Caco-2 (cell line): ENCODE data around the gene ZNF780B. TPM values are rescaled to one million over a fixed set of nuclear protein-coding genes. Genes with fewer than 3 reads are reported as not detected.

Experiments
- BruUV-seq: library from RNA; stranded (reverse); fragments of 400-500 nt; replicated peaks from 2 replicates; lab custom pipeline; 2021; lab: Mats Ljungman, UMichigan
- CTCF ChIA-PET: fragments of 300-600 bp; sonication (Branson Sonifier 250); formaldehyde crosslinking; loops from one replicate; lab custom pipeline; 2022; ENCODE audit warnings: antibody characterized with exemption; lab: Charles Lee
- POLR2A ChIA-PET: fragments of 300-600 bp; sonication (Branson Sonifier 250); formaldehyde crosslinking; loops from one replicate; lab custom pipeline; 2022; ENCODE audit warnings: antibody characterized with exemption; lab: Charles Lee
- DNase-seq, 2 experiments: peaks; one replicate each; pipeline versions ENCODE4 v3.0.0 to v3.0.0-alpha.2; 2020 to 2022
- H3K27me3 ChIP-seq: replicated peaks from 2 replicates; pipeline ENCODE4 v1.6.0; 2011; ENCODE audit warnings: low read length; ENCODE audit not compliant: control insufficient read depth, insufficient read depth
- H3K36me3 ChIP-seq: 2 replicates; pipeline ENCODE4 v1.5.1; 2011; ENCODE audit warnings: low read length; ENCODE audit not compliant: control insufficient read depth, insufficient read depth
- H3K4me1 ChIP-seq: fragments of 250-450 bp; sonication (Bioruptor Pico); 2 replicates; pipeline ENCODE4 v1.5.1; 2020; ENCODE audit warnings: mild to moderate bottlenecking
- H3K4me3 ChIP-seq: 2 replicates; pipeline ENCODE4 v1.5.1; 2011; ENCODE audit warnings: low read depth, mild to moderate bottlenecking, control low read depth, low read length
- H3K9me3 ChIP-seq: fragments of 250-450 bp; sonication (Bioruptor Pico); 2 replicates; pipeline ENCODE4 v1.5.1; 2020; ENCODE audit warnings: mild to moderate bottlenecking, moderate library complexity
- H3K27ac Mint-ChIP-seq: one replicate; pipeline ENCODE4 v1.8.0; 2022; ENCODE audit warnings: mixed read lengths; ENCODE audit not compliant: unreplicated experiment
- H3K27me3 Mint-ChIP-seq: one replicate; pipeline ENCODE4 v1.8.0; 2022; ENCODE audit warnings: mixed read lengths; ENCODE audit not compliant: insufficient read depth, unreplicated experiment
- H3K36me3 Mint-ChIP-seq: one replicate; pipeline ENCODE4 v1.8.0; 2022; ENCODE audit warnings: mild to moderate bottlenecking, mixed read lengths; ENCODE audit not compliant: insufficient read depth, unreplicated experiment
- H3K4me1 Mint-ChIP-seq: one replicate; pipeline ENCODE4 v1.8.0; 2022; ENCODE audit warnings: low read depth, mixed read lengths; ENCODE audit not compliant: unreplicated experiment
- H3K4me3 Mint-ChIP-seq: one replicate; pipeline ENCODE4 v1.8.0; 2022; ENCODE audit warnings: mild to moderate bottlenecking, moderate library complexity, mixed read lengths; ENCODE audit not compliant: unreplicated experiment
- H3K9me3 Mint-ChIP-seq: one replicate; pipeline ENCODE4 v1.8.0; 2022; ENCODE audit warnings: mixed read lengths; ENCODE audit not compliant: unreplicated experiment
- CTCF ChIP-seq, 2 experiments: fragments of 200-600 bp in 1 of 2; IDR thresholded peaks; 1 replicate in 1 of 2; 2 replicates in 1 of 2; pipeline versions ENCODE4 v1.5.1 to v1.8.0; 2011 to 2022; ENCODE audit warnings: antibody characterized with exemption in 1 of 2, control low read depth in 1 of 2, inconsistent platforms in 1 of 2, low read depth in 1 of 2, low read length in 1 of 2, mild to moderate bottlenecking in 1 of 2, moderate library complexity in 1 of 2; ENCODE audit not compliant: insufficient read depth in 1 of 2, severe bottlenecking in 1 of 2, unreplicated experiment in 1 of 2
- intact Hi-C: fragments of 100-400 bp; cut with micrococcal nuclease; formaldehyde crosslinking; loops from one replicate; pipeline ENCODE4 v1.10.0; 2022; ENCODE audit not compliant: unreplicated experiment
- total RNA-seq: library from RNA; stranded (reverse); gene quantifications from 2 replicates; pipeline ENCODE4 v1.2.3, GENCODE V29; 2022

Gene ZNF780B
- total RNA-seq, 1 experiment from 2014 or later = 27.5 TPM

DNA sequence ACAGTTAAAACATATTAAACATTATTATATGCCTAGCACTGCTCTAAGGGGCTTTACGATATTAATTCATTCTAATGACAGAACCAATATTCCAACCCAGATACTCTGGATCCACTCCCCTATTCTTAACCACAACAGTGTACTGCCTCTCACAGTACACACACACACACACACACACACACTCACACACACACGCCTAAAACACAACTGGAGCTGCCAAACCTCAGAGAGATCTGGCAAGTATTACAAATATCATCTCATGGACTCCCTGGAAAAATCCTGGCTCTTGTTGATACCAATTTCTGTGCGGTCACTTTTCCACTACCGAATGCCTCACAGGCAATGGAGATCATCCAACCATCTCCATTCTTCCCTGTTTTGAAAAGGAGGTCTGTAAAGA is 33.4 kb upstream of the ZNF780B start:
- no peak overlapping the region for H3K27ac Mint-ChIP-seq
- no peak for TF ChIP-seq CTCF (IDR thresholded peaks at IDR 0.05; ENCODE audit: insufficient read depth in 1 of 2, low read depth in 1 of 2, low read length in 1 of 2, severe bottlenecking in 1 of 2, unreplicated experiment in 1 of 2)
- no peak for DNase-seq
- peaks cover 23% of the 10 kb centered on the region for H3K4me1 Mint-ChIP-seq
- ChIA-PET CTCF (no interaction called here), POLR2A (no interaction called here)
- H3K27me3 ChIP-seq = no peaks in the 10 kb centered on the region
- peaks cover 3% of the 10 kb centered on the region for H3K27me3 Mint-ChIP-seq
- peak overlapping the region; percentile 74 for H3K4me3 ChIP-seq
- intact Hi-C loops = no loop called here
- H3K4me1 ChIP-seq = peaks cover 9% of the 10 kb centered on the region
- H3K9me3 Mint-ChIP-seq = no peaks in the 10 kb centered on the region
- no TSS peak for BruUV-seq
- H3K36me3 Mint-ChIP-seq = peaks cover 20% of the 10 kb centered on the region
- no peaks in the 10 kb centered on the region for H3K9me3 ChIP-seq
- H3K4me3 Mint-ChIP-seq = peak overlapping the region; percentile 100
- H3K36me3 ChIP-seq = no peaks in the 10 kb centered on the region

- H3K4me1 Mint-ChIP-seq = peaks cover 23% of the 10 kb centered on the region
- Histone ChIP-seq H3K4me1 (peaks cover 9% of the 10 kb centered on the region), H3K4me3 (no peak overlapping the region), H3K9me3 (no peaks in the 10 kb centered on the region), H3K36me3 (no peaks in the 10 kb centered on the region; the same call in 1 of the 2 replicates), H3K27me3 (no peaks in the 10 kb centered on the region)
- no peaks in the 10 kb centered on the region for H3K27me3 Mint-ChIP-seq
- BruUV-seq = no TSS peak
- TF ChIP-seq CTCF (IDR thresholded peaks at IDR 0.05; ENCODE audit: insufficient read depth in 1 of 2, low read depth in 1 of 2, low read length in 1 of 2, severe bottlenecking in 1 of 2, unreplicated experiment in 1 of 2) = no peak
- peak overlapping the region; percentile 9 for H3K4me3 Mint-ChIP-seq
- peaks cover 27% of the 10 kb centered on the region for H3K36me3 Mint-ChIP-seq
- no peak overlapping the region for H3K27ac Mint-ChIP-seq
- no peaks in the 10 kb centered on the region for H3K9me3 Mint-ChIP-seq
- CTCF ChIA-PET = no interaction called here
- POLR2A ChIA-PET = no interaction called here
- intact Hi-C loops = no loop called here
- no peak for DNase-seq
These were observed 32.4 kb upstream of the ZNF780B start for GRCh38 chr19:40088299-40089047.

GRCh38 chr19:40084948-40085347 is 28.9 kb upstream of the ZNF780B start:
- intact Hi-C loops = no loop called here
- H3K4me3 ChIP-seq = no peak overlapping the region
- peaks cover 2% of the 10 kb centered on the region; the same call in 1 of the 2 replicates for H3K9me3 ChIP-seq
- POLR2A ChIA-PET = interaction anchor here (1.0 kb wide), 1 partner anchor 10 kb away, joined by 4 read pairs; no protein-coding TSS in a partner anchor
- CTCF ChIA-PET = interaction anchor here (0.6 kb wide), 1 partner anchor 378 kb away, joined by 7 read pairs; no protein-coding TSS in a partner anchor
- peak; percentile 63 to 67 for DNase-seq
- peaks cover 51% of the 10 kb centered on the region for H3K36me3 Mint-ChIP-seq
- BruUV-seq = no TSS peak
- no peaks in the 10 kb centered on the region; the same call in 1 of the 2 replicates for H3K36me3 ChIP-seq
- no peak for TF ChIP-seq CTCF (IDR thresholded peaks at IDR 0.05; ENCODE audit: insufficient read depth in 1 of 2, low read depth in 1 of 2, low read length in 1 of 2, severe bottlenecking in 1 of 2, unreplicated experiment in 1 of 2)
- peaks cover 23% of the 10 kb centered on the region for H3K4me1 Mint-ChIP-seq
- peaks cover 6% of the 10 kb centered on the region for H3K9me3 Mint-ChIP-seq
- peak overlapping the region; percentile 63 for H3K27ac Mint-ChIP-seq
- H3K27me3 Mint-ChIP-seq = no peaks in the 10 kb centered on the region
- peak overlapping the region; percentile 11 for H3K4me3 Mint-ChIP-seq
- H3K4me1 ChIP-seq = peaks cover 9% of the 10 kb centered on the region
- no peaks in the 10 kb centered on the region for H3K27me3 ChIP-seq
